ENCODE data around the gene MICU1.

The MICU1 gene

GRCh38 chr10:72323108-72323749 is 302.6 kb downstream of the MICU1 start:
- DNase-seq = no peak

DNA sequence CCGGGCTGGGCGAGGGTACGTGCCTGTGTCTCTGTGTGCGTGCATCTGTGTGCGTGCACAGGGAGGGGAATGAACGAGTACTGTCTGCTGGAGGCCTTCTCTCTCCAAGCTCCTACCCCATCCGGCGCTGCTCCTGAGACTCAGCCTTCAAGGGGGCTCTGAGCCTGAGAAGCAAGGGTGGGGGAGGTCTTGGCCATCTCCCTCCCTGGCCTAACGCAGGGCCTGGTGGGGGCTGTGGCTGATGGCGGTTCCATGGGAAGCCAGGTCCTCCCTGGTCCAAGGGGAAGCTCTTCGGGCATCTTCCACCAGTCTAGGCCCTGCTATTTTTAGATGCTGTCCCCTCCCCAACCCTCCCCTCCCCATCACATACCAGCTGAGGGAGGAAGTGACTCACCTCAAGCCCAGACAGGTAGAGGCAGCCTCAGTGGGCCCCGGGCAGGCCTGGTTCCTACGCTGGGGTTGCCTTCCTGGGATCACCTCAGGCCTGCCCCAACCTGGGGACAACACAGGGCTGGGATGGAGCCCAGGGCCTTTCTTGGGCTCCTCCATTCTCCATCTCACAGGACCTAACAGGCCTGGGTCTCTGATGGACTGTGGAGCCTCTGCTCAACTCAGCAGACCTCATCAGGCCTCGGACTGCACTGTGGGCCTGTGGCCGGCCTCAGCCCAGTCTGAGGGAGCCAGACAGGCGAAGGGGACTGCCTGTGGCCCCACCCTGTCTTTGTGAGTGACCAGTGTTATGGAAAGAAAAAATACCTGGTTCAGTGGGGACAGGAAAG is 303.4 kb downstream of the MICU1 start:
- DNase-seq = no peak

GRCh38 chr10:72322030-72322279 is 303.9 kb downstream of the MICU1 start:
- no peak for DNase-seq

DNA sequence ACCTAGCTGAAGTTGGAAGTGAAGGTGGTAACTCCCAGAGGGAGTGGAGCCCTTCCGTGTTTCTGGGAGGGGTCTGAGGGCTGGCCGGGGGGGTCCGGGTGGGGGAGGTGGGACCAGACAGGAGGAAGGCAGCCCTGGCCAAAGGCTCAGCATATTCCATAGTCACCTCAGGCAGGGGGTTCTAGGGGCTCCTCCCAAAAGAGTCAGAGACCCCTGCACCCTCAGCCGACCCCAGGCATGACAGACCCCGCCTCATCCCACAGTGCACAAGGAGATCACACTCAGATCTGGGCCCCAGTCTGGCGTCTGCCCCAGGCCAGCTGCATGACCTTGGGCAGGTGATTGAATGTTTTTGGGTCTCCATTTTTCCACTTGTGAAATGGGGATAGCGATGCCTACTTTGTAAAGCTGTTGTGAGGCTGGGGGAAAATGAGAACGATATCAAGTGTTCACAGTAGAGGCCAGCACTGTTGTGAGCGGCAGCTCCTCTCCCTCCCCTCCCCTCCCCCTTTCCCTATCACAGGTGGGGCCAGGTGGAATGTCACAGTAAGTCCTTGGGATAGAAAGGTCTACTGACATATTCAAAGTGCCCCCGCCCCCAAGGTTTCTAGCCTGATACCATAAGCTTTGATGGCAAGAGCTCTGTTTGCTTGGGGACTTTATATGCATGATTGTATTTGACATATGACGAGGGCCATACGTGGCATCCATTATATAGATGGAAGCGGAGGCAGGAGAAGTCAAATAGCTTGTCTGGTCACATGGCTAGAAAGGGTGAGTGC is 304.4 kb downstream of the MICU1 start:
- DNase-seq = peak; percentile 34

DNA sequence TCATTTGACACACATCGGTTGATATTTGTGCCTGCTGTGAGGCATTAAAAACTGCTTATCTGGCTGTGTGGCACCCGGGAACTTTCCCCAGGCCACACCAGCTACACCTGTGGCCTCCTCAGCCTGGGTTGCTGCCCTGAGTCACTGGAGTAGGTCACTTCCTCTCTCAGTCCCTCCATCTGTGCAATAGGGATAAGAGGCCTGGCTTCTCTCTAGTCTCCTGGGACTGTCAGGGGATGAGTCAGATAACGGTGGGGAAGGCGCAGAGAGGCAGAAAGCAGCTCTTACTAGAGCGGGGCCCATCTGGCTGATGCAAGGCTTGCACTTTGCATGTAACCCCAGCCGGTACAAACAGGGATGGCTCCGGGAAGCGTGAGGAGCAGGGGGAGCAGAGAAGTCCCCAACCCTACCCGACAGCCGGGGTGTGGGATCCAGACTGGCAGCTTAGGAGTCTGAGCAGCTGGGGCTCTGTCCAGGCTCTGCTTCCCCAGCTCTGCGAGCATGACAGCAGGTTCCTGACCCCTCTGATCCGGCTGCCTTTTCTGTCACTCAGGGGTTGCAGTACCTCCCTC is 305.1 kb downstream of the MICU1 start:
- peak; percentile 56 for DNase-seq

DNA sequence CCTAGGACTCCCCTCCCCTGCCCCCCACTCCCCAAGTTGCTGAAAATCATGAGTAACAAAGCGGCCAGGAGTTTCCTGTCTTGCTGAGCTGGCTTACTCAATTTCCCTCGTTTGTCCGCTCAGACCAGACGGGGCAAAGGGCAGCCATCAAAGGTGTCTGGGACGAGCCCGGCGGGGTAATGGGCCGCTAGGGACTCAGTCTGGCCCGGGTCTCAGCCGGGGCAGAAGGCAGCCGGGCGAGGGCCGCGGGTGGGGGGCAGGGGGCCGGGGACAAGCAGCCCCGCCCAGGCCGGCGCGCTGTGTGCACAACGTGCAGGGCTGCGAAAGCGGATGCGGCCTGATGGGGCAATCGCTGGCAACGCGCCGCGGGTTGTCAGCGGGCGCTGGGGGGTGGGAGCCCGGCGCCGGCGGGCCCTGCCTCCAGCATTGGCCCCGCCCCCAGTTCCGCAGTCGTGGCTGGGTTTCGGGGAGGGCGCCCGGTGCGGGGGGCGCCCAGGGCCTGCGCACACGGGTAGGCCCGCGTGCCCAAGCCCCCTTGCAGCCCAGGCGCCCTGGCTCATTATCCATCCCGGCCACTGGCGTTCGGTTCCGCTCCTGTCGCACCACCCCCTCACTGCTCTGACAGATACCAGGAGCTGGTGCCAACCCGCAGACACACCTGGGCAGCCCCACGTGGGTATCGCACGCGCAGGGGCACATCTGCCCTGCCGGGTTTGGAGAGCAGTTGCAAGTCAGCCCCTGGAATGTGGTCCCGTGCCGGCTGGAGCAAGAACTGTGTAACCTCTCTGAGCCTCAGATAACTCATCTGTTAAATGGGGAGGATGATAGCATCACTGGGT is 306.2 kb downstream of the MICU1 start:
- DNase-seq = peak; percentile 80

DNA sequence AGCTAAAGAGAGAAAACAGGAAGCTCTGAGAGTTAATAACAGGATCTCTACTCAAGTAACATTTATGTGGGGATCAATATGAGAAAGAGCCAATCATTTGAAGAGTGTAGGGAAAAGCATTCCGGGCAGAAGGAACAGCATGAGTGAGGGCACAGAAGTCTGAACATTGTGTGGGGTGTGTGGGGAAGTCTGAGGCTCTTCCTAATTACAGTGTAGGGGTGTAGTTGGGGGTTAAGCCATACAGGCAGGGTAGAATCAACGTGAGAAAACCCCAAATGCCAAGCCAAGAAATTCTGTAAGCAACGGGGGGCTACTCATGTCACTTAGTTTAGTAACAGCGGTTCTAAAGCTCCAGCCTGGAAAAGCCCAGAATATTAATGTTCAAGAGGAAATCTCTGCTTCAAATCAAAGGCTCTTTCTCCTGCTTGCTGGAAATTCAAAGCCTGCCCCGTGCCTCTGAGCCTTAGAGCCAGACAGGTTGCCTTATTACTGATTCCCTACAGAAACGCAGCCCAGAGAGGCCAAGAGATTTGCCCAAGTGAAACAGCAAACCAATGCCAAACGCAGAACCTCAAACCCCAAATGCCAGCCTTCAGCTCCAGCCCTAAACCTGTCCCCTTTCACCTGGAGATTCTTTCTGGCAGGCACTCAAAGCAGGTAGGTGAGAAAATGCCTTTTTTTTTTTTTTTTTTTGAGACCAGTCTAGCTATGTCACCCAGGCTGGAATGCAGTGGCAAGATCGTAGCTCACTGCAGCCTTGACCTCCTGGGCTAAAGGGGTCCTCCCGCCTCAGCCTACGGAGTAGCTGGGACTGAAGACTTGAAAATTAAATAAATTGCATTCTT is 307.2 kb downstream of the MICU1 start:
- DNase-seq = no peak
